ENCODE data around the gene COMT.
A peak's percentile ranks its signal among the peaks of the same experiment; 100 is the strongest.

The COMT gene

DNA sequence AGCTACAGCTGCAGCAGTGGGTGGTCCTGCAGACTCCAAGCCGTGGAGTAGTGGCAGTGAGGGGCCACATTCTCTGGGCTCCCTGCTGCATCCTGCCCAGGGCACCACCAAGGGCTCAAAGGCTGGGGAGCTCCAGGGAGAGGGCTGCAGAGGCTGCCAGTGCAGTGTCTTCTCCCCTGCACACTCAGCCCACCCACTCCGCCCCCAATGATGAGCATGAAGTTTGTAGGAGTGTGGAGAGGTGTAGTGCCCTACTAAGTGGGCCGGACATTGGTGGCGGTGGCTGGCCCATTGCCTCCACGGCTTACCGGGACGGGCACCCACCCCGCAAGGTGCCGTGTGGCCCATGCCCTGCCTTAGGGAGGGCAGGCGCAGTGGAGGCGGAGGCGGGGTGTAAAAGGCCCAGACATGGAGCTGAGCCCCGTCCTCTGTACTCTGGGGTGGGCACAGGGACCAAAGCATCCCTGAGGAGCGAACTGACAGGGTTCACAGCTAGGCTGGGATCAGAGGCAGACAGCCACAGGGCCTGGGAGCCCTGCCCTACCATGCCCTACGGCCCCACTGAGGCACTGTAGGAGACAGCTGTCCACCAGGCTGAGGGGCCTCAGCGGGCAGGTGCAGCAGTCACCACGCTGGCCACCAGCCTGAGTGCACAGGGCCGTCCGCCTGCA lies 56.1 kb downstream of the COMT start:
- DNase-seq: no peak

DNA sequence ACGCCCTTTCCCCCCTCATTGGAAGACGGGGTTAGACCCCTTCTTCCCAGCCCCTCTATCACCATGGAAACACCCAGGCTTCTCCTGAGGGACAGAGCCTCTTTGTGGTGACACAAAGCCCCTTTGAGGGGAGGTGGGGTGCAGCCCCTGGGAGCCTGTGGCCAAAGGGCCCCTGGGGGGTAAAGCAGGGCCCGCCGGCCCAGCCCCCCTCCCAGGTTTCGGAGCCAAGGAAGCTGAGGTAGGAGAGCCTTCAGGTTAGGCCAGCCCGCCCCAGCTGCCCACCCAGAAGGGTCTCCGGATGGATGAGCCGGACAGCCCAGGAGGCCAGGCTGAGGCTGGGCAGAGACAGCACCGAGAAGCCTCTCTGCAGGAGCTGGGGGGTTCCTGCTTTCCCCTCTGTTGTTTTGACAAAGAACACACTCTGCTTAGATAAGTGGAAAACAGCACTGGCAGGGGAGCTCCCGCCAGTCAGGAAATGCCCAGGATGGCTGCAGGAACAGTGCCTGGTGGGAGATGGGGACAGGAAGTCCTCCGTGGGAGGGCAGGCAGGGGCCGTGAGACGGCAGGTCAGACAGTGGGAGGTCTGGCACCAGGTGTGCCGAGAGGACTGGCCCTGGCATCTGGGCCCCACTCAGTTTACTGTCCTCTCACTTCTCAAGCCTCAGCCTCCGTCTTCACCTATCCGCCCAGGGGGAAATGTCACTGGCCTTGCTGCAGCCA lies 56.8 kb downstream of the COMT start:
- peak in 1 of 2 experiments; percentile 48 for DNase-seq

DNA sequence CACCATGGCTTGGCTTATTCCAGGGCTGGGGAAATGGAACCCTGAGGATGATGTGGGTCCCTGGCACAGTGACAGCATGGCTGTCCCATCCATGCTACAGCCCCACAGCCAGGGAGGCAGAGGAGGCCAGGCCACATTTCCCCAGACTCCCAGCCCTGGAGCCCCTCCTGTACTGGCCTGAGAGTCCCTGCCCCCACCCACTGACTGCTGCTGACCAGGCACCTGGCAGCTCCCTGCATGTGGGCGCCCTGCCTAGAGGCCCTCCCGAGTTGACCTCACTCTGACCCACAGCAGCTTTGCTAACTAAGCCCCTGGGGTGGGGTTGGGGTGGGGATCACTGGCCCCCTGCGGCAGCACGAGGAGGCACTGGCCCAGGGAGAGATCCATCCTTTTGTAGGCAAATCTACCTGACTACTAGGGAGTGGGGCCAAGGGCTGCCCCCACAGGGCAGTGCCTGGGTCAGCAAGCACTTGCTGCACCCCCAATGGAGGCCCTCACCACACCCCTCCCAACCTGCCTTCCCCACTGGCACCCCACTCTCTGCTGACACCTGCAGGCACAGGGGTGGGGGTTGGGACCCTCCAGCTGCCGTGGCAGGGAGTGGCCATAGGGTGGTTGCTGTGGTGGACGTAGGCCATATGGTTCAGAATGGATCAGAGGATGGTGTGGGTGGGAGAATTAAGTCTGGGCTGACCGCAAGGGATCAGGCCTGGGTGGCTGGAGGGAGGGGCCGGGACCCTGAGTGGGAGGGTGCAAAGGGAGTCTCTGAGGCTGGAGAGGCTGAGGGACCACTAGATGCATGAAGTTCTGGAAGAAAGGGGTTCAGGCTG lies 57.6 kb downstream of the COMT start:
- no peak for DNase-seq

DNA sequence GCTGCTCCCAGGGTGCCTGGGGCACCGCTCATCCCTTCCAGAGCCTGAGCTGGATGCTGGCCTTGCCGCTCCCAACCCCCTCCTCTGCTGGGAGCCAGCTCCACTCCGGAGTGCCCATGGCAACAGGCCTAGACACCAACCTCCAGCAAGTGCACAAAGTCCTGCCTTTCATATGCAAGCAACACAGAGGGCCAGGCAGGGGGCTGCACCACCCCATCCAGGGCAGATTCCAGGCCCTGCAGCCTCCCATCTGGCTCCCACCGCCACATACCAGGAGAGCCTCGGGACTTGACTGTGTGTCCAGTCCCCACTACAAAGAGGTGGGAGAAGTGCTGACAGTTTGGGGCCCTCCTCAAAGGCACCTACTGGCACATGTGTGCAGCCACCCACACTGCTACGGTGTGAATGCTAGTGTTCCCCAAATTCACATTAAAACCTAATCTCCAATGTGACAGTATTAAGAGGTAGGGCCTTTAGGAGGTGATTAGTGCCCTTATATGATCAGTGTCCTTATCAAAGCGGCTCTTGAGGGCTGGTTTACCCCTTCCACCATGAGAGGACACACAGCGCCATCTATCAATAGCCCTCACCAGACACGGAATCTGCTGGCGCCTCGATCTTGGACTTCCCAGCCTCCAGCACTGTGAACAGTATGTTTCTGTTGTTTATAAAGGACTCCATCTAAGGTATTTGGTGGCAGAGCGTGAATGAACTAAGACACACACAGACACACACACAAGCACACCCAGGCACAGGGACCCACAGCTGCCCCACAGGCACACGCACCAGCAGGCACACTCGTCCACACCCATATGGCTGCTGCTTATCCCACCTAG lies 58.9 kb downstream of the COMT start:
- no peak for DNase-seq

DNA sequence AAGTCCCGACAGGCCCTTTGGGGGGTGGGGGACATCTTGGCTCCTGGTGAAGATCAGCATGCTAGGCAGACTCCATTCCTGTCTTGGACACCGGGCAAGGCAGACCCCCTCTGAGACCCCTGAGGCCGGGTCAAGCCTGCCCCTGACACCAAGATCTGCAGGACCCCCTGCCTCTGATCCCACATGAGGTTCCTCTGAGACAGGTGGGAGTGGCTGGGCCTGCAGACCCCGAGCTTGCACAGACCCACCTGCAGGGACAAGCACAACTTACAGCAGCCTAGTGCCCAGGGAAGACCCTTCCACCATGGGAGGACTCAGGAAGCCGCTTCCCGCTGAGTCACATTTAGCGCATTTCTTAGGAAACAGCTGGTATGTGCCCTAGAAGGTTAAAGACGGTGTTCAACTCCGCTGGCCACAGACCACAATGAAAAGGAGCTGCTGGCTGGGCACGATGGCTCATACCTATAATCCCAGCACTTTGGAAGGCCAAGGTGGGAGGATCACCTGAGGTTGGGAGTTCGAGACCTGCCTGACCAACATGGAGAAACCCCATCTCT lies 59.6 kb downstream of the COMT start:
- DNase-seq: no peak

DNA sequence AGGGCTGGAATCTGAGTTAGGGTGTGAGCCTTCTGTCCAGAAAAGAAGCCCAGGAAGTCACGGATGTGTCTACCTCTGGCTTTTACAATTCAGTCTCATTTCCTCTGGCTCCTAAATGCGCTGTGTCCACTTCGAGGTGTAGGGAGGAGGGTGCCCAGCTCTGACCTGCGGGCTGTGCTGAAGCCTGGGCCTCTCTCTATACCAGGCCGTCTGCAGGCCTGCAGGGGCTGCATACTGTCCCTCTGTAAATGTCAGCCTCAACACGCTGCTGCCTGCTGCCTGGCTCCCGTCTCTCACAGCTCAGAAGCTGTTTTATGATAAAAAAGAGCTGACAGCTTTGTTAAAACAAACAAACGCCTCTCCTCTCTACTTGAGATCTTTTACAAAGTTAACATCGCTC lies 60.6 kb downstream of the COMT start:
- no peak for DNase-seq

DNA sequence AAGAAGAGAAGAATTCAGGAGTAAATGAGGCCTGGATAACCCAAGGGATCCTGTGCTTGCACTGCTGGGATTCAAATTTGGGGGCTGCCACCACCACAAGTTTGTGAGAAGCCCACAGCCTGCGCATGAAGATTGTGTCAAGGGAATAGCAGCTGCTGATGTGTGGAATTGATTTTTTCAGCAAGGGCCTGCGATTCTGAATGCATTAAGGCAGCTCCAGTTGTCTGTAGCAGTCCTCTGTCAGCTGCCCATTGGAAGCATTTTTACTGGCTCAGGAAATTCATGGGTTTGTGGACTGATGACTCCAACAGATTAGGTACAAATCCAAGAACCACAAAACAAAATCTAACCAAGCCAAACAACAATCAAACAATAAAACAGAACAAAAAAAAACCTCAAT lies 61.1 kb downstream of the COMT start:
- no peak for DNase-seq

DNA sequence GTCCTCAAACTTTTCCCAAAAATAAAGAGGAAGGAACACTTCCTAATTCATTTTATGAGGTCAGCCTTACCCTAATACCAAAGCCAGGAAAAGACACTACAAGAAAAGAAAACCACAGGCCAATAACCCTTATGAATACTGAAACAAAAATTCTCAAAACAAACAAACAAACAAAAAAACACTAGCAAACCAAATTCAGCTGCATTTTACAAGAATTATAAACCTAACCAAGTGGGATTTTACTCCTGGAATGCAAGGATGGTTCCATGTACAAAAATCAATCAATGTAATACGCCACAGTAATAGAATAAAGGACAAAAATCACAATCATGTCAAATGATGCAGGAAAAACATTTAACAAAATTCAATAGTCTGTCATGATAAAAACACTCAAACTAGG lies 61.7 kb downstream of the COMT start:
- no peak for DNase-seq

DNA sequence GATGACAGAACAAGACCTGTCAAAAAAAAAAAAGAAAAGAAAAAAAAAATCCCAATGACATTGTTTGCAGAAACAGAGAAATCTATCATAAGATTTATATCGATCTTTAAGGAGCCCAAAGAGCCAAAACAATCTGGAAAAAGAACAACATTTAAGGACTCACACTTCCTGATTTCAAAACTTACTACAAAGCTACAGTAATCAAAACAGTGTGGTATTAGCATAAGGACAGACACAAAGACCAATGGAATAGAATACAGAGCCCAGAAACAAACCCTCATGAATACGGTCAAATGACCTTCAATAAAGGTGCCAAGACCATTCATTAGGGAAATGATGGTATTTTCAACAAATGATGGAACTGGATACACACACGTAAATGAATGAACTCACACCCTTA lies 62.9 kb downstream of the COMT start:
- no peak for DNase-seq

DNA sequence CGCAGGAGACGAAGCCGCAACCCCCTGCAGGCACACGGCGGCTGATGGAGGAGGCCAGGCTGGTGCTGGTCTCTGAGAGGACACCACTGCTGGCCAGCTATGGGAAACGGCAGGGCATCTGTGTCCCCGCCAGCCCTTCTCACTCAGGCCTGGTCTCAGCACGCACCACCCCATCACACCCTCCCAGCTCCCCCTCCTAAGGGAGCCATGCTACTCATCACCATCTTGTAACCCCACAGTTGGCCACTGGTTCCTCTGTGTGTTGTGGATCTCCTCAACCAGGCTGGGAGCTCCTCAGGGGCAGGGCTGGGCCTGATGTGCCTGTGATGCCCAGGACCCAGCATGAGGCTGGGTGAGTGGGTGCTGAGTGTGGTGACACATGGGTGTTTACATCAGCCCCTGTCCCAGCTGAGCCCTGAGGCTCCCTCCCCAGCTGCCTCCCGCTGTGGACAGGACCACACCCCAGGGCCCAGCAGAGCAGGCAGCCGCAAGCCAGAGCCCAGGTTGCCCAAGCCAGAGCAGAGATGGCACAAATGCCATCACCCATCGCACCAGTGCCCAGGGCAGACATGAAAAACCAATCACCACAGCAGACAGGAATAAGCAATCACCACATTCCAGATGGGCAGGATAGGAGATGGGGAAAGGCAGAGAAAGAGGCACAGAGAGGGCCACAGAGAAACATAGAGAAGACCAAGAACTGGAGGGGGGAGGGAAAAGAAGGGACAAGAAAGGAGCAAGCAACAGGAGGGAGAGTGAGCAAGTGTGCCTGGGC lies 66.8 kb downstream of the COMT start:
- no peak for DNase-seq

DNA sequence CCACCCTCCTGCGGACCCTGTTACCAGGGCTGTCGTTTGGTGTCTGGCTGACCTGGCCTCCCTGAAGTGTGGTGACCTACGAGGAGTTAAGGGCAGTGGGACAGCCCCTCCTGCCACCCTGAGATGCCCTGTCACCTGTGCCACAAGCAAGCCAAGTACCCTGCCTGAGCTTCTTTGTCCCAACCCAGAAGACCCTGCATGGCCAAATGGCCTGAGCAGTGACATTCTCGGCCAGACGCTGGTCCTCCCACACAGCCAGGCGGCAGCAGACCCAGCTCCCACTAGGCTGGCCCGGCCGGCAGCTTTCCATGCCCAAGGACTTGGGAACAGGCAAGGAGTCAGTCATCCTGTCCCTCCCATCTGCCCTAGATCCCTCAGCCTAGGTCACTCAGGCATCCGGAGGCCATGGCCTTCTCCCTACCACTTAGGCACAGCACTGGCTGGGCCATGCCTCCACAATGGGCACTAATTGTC lies 67.5 kb downstream of the COMT start:
- DNase-seq: no peak

DNA sequence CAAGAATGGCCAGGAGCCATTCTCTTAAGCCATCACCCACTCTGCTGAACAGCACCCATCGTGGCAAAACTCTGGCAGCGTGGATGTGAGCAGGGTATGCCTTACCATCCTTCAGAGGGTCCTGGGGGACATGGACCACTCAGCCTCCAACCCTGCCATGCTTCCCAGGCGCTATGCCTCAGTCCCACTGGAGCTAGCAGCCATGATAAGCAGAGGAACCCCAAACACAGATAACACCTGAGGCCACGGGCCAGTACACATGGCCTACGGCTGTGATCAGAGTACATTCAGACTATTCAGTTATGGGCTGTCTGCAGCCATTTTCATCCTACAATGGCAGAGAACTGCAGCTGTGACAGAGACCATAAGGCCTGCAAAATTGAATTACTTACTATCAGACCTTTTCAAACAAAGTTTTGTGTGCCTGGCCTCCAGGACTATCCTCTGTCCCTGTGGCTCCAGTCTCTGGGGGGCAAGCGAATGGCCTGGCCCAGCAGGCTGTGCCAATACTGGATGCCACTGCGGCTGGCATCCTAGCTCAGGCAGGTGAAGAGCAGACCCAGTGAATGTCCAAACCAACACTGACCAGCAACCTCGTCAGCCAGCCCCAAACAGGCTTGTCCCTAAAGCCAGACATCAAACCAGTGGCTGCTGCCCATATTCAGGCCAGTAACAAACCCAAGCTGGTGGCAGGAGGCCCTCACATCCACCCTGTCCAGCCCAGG lies 68.2 kb downstream of the COMT start:
- no peak for DNase-seq

DNA sequence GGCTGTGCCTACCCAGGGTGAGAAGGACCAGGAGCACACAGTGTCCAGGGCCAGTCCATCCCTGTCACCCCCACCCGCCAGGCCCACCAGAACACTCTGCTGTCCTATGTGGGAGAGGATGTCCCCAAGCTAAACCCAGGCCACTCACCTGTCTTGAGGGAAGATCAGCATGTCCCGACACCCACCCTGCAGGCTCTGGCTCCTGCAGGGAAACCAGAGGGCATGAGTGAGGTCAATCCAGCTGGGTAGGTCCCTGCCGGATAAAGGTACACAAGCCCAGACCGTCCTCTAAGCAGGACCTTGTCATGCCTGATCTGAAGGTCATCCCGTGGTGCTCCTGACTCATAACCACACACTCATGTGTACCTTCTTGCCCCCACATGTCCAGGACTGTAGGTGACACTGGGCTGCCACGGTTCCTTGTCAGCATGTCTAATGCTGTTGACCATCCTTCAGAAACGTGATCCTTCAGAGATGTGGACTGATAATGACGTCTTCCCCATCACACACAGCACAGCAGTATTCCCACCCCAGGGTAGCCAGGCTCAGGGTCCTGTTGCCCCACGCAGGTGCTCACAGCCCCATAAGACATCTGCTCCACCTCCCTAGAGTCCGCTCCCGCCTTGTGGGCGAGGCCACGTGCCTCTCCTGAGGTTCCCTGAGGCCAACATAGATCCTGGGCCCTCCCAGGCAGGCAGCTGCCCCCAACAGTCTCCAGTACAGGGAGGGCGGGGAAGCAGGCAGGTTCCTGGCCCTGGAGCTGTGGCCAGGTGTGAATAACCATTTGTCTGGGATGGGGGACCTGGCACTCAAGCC lies 68.9 kb downstream of the COMT start:
- no peak for DNase-seq

DNA sequence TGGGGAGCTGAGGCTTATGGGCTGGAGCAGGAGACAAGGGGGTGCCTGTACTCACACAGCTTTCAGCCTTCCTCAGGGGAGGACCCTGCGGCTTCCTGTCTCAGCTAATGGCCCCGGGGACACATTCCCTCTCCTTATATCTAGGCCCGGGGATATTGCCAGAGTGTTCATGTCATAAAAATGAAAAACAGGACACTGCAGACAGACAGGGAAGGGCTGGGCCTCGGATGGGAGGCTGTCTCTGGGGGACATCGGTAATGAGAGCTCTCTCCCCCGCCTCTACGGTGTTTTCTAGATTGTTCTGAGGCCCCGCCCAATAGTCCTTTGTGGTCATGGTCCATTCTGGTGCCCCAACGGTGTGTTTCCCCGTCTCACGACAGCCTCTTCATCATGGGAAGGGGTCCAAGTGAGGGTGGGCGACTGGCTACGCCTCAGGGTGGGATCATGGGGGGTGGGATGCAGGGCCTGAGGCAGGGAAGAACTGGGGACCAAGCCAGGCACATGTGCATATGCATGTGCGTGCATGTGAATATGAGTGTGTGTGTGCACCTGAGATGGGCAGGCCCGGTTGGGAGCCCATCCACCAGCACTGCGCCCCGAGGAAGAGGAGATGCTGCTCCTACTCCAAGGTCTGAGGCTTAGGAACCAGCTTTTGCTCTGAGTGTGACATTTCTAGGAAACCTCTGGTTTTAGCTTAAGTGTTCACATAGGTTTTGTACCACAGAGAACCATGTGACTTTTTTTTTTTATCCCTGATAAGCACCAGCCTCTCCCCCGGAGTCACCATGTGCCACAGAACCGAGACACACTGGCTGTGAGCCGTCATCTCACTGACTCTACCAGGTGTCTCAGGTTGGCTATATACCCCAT lies 69.8 kb downstream of the COMT start:
- no peak for DNase-seq

DNA sequence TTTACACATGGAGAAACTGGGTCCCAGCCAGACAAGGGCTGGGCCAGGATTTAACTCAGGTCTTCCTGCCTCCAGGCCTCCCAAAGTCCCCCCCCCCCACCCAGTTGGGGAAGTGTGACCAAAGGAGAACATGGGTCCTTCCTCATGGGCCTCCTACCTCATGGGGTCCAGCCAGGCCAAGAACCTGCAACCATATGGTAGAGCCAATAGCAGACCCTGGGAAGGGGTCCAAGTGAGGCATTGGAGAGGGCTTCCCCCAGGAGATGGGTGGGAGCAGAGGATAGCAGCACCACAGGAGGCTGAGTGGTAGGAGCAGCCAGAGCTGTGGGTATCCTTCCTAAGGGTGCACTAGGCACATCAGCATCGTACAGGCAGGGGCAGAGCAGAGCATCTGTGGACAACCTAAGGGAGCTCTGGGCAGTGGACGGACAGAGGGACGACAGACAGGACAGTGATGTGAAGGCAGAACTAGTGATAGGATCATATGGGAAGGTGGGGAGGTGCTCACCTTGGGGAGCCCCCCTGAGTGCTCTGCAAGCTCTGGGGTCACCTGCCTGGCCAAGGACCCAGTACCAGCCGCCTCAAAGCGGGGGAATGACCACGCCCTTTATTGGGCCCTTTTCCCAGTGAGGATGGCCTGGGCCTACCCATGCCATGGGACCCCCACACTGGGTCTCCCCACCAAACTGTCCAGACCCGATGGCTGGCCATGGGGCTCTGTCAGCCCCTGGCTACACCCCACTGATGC lies 70.6 kb downstream of the COMT start:
- no peak for DNase-seq

DNA sequence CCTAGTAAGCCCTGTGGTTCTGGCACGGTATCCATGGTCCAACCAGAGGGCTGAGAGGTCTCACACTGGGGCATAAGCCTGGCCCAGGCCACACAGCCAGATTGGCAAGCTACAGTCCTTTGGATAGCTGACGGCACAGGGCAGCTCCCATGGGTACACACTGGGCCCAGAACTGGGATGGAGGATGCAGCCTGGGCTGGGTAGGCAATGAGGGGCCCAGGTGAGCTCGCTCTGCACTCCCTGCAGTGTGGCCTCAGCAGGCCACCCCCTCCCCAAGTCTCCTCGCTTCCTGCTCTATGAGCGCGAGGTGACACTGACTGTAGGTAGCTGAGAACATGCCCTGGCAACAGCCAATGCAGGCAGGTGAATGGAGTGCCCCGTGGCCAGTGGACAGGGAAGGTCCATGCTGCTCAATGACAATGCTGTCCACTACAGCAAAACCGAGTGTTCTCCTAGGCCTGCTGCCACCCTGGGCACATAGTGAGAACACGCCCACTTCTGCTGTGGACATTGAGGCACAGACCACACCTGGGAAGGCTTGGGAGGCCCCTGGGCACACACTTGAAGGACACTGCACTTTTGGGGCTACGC lies 71.3 kb downstream of the COMT start:
- no peak for DNase-seq

DNA sequence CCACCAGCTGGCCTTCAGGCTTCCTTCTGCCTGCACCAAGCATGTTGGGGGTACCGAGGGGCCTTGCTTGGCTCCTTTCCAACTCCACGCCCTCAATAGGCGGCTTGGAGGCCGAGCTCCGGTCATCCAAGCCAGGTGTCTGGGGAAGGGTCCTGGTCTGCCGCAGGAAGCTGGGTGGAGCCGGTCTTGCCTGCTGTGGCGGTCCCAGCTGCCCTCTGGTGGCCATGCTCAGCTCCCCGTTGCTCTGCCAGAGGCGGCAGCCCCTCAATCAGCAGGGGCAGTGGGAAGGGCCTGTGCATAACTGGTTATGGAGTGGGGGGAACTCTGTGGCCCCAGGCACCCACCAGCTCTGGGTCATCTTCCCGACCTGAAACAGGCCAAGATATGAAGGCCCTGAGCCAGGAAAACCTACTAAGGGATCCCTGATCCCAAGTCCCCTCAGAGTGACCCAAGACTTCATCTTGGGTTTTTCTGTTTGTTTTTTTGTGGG lies 71.9 kb downstream of the COMT start:
- DNase-seq: no peak

Measured in NCI-H2081 (cell line).